GM19023 (cell line): Measurements from ENCODE around the gene NDOR1.

ENCODE experiments used
- ATAC-seq: cut with Tn5 transposase; IDR thresholded peaks from one replicate; pipeline ENCODE4 v1.9.1; 2021; ENCODE audit warnings: mild to moderate bottlenecking, moderate library complexity; ENCODE audit not compliant: unreplicated experiment

NDOR1 gene

DNA sequence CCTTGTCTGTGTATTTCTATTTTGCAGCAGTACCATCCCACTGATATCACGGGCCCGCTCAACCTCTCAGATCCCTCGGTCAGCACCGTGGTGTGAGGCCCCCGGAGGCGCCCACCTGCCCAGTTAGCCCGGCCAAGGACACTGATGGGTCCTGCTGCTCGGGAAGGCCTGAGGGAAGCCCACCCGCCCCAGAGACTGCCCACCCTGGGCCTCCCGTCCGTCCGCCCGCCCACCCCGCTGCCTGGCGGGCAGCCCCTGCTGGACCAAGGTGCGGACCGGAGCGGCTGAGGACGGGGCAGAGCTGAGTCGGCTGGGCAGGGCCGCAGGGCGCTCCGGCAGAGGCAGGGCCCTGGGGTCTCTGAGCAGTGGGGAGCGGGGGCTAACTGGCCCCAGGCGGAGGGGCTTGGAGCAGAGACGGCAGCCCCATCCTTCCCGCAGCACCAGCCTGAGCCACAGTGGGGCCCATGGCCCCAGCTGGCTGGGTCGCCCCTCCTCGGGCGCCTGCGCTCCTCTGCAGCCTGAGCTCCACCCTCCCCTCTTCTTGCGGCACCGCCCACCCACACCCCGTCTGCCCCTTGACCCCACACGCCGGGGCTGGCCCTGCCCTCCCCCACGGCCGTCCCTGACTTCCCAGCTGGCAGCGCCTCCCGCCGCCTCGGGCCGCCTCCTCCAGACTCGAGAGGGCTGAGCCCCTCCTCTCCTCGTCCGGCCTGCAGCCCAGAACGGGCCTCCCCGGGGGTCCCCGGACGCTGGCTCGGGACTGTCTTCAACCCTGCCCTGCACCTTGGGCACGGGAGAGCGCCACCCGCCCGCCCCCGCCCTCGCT lies 37.5 kb upstream of the NDOR1 start:
- no peak for ATAC-seq

DNA sequence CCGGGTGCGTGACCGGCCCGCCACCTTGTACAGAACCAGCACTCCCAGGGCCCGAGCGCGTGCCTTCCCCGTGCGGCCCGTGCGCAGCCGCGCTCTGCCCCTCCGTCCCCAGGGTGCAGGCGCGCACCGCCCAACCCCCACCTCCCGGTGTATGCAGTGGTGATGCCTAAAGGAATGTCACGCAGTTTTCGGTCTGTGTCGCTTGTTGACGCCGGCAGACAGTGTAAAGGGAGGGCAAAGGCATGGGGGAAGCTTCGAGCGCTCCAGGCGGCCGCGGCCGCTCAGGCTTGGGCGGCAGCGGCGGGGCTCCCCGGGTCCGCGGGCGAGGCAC lies 37.0 kb upstream of the NDOR1 start:
- no peak for ATAC-seq

DNA sequence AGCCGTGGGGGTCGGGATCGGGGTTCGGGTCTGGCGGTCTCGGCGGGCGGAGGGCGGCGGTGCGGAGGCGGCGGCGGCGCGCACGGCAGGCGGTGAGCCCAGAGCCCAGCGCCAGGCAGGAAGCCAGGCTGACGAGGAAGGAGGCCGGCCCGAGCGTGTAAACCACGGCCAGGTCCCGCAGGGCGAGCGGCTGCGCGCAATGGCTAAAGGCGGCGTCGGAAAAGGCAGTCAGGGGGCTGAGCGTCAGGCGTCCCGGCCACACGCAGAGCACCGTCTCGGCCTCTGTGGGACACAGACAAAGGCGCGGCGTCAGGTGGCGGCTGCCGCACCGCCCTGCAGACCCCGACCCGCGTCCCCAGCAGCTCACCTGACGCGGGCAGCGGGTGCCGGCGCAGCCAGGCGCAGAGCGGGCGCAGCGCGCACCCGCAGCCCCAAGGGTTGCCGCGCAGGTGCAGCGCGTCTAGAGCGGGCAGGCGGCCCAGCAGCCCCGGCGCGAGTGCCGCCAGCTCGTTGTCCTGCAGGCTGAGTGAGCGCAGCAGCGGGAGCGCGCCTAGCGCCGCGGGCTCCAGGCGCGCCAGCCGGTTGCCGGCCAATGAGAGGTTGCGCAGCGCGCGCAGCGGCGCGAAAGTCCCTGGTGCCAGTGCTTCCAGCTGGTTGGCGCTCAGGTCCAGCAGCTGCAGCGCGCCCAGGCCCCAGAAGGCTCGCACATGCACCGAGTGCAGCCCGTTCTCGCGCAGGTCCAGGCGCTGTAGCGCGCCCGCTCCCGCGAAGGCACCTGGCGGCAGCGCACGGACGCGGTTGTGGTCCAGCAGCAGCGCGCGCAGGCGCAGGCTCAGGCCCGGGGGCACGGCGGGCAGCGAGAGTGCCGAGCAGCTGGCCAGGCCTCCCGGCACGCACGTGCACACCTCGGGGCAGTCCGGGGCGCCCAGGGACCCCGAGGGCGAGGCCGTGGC lies 36.3 kb upstream of the NDOR1 start:
- no peak for ATAC-seq

DNA sequence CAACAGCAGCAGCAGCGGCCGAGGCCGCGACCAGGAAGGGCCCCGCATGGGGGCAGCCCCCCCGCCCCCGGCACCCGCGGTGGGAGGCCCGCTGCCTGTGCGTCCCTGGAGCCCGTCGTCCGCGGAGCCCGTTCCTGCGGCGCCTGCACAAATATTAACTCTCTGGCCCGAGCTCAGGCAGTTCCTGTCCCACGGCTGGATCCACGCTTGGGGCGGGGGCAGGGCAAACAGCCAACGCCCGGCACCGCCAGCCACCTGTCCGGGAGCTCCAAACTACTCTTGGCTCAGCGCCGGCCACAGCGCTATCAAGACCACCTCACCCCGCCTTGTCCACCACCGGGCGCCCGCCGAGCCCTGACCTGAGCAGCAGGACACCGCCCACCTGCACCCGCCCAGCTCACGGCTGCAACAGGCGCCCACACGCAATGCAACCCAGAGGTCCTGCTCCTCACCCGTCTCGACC lies 35.6 kb upstream of the NDOR1 start, which contains the start of gene LRRC26:
LRRC26 (minus strand) TSS at position 156 of the 463 bp plus-strand sequence; CDS start at position 48, 108 bp downstream.
- no peak for ATAC-seq

DNA sequence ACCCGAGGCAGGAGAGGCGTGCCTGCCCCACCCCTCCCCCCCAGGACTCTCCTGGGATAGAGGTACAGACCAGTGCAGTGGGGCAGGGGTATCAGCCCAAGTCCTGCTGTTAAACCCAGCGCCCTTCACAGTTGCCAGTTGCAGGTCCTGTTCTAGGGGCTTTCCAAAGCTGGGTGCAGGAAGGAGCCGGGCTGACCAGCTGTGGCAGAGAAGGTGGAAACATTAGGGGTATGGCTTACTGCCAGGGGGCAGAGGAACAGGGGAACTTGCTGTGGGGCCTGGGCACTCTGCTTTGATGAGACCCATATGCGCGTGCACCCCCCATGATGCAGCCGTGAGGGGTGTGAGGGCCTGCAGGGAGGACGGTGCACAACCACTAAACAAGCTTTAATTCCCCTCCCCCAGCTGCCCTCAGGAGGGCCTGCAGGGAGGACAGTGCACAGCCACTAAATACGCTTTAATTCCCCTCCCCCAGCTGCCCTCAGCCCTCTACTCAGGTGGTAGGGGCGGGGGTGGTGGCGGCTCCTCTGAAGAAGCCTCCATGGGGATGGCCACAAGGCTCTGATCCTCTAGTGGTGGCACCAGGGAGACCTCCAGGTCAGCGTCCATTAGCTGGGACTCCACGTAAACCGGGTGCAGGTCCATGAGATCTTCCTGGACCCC lies 34.9 kb upstream of the NDOR1 start:
- no peak for ATAC-seq

DNA sequence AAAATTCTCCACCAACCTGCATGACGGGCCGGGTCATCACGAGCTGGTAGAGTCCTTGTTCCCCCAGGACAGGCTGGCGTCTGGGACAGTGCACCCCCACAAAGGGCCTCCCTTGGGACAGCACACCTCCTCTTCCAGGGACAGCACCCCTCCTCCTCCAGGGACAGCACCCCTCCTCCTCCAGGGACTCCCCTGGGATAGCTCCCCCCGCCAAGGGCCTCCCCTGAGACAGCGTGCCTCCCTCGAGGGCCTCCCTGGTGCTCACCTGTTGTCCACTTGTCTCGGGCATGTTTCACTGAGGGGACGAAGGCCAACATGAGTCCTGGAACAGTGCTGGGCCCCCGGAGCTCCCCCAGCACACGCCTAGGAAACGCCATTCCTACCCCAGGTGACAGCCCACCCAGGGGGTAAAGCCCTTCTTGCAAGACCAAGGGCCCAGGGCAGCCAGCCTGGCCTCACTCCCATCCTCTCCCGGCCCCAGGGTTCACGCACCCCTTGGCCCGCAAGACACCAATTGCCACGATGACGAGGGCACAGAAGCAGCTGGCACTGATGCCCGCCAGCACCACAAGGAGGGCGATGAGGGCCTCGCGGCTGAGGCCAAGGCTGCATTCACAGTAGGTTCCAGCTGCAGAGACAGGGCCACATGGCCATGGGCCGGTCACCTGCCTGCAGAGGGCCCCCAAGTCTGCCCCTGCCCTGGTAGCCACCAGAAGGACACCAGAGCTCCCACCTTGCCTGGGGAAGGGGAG lies 34.2 kb upstream of the NDOR1 start:
- no peak for ATAC-seq

DNA sequence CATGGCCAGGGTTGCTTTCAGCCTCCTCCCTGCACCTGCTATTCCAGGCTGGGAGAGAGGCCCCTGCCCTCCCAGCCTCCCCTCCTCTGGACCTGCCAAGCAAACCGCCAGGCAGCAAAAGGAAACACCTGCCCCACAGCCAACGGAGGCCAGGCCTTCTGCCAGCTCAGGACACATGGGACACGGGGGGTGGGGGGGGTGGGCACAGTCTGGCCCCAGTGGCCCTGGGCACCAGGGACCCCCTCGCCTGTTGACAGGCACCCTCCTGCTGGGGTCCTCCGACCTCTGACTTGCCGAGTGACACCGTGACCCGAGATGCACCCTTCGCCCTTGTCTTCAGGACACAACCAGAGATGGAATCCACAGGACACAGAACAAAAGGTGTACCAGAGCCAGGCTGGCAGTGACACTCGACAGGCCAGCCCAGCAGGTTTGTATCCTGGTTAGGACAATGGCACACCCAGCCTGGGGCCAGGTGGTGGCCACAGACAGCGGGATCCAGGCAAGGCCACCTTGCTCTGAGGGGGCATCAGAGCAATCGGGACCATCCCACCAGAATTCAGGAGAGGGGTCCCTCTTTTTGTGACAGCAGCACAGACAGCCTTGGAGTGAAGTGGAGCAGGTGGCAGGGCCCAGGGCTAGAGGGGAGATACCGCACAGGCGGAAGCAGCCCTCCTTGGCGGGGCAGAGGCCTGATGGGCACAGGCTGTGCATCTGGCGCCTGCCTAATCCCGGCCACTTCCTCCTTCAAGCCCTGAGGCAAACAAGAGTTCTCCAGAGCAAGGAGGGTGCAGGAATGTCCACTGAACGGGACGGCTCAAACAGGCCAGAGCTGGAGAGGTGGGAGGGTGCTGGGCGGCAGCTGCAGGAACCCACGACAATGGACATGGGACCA lies 32.4 kb upstream of the NDOR1 start:
- ATAC-seq: no peak

DNA sequence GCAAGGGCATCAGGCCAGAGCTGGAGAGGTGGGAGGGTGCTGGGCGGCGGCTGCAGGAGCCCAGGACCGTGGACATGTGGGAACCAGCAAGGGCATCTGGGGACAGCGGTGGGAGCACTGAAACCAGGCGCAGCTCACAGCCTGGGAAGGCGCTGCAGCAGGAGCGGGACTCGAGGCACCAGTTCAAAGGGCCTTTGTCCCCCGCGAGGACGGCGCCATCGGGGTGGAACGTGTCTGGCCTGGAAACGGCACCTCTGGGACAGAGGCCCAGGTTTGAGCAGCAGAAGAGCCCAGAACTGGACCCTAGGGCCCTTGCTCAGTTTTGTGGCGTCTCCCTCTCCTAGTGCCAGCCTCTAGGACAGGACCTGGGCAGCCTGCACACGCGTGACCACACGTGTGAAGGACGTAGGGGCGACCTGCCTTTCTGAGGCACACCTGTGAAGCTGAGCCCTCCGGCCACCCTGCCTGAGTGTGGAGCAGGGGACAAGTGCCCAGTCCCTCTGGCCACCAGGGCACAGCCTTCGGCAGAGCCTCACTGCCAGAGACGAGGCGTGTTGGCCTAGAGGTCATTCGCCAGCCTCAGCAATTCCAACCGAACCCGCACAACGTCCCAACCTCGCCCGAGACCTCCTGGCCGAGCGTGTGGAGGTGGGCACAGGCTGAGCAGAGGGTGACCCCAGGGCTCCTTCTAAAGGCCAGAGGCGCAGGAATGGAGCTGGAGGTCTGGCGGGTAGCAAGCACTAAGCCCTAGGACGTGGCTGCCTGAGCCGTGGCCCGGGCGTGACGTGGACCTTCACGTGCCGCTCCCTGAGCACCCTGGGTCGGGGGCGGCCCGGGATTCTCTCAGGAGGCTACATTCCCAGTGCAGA lies 31.5 kb upstream of the NDOR1 start:
- ATAC-seq: no peak

DNA sequence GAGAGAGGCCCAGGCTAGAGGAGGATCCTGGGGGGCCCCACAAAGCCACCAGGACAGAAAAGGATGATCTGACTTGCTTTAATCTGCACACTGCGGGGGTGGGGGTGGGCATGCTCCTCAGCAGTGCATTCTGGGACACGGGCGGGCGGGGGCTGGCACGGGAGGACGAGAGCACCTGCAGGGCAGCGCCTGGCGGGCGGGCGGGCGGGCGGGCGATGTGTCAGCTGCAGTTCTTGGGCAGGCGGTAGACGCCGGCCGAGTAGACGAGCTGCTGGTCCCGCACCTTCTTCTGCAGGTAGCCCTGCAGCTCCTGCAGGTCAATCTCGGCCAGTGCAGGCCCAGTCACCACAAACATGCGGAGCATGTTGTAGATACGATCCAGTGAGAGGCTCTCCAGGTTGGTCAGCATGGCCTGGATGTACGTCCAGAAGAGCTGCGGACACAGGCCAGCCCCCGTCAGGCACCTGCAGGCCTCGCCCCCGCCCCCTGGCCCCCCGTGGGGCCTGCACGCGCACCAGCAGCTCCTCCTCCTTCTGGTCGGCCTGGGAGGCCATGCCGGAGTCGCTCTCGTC lies 30.7 kb upstream of the NDOR1 start:
- no peak for ATAC-seq

DNA sequence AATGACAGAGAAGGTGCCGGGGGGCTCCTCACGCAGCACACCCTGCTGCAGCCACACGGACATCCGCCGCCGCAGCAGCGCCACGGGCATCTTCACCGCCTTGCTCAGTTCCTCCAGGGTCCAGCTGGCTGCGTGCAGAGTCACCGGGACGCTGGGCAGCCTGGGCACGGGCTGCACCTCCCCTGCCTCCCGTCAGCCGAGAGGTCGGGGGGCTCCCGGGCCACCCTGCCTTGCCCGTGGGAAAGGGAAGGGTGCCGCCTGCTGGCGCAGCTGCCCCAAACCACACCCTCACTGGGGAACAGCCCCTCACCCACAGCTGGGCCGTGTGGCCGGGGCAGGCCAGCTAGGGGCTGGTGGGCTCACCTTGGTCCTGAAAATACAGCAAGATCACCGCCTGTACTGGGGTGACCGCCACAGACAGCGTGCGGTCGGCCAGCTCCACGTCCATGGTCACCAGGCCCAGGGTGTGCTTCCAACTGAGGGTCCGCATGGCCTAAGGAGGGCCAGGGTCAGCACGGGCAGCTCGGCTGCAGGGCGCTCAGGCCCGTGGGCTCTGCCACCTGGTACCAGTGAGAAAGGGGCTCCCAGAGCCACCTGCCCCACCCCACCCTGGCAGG lies 30.0 kb upstream of the NDOR1 start:
- no peak for ATAC-seq

DNA sequence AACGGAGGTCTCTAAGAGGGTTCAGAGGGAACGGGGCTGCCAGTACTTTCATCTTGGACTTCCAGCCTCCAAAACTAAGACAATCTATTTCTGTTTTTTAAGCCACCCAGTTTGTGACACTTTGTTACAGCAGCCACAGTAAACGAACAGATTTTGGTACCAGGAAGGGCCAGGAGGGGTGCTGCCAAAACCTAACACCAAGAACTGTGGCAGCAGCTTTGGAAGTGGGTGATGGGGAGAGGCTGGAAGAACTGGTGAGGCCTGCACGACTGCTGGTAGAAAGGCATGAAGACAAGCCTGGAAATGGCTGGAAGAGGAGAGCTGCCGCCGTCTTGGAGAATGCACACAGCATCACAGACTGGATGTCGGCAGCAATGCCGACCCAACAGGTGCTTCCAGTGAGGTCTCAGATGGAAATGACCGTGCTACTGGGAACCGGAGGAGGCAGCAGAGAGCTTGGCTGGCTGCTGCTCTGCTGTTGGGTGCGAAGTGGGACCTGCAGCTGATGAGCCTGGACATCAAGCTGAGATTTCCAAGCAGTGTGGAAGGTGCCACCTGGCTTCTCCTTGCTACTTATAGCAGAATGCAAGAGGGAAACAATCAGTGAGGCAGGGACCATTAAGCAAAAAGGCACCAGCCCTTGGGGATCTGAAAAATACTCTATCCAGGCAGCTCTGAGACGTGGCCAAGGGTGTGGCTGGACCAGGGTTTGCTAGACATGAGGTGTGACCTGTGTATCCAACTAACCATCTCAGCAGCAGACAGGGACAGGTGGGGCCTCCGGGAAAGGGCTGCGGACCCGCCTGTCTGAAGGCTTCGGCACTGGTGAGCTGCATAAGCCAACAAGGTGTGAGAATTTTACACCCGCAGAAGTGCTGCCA lies 29.0 kb upstream of the NDOR1 start:
- ATAC-seq: no peak

DNA sequence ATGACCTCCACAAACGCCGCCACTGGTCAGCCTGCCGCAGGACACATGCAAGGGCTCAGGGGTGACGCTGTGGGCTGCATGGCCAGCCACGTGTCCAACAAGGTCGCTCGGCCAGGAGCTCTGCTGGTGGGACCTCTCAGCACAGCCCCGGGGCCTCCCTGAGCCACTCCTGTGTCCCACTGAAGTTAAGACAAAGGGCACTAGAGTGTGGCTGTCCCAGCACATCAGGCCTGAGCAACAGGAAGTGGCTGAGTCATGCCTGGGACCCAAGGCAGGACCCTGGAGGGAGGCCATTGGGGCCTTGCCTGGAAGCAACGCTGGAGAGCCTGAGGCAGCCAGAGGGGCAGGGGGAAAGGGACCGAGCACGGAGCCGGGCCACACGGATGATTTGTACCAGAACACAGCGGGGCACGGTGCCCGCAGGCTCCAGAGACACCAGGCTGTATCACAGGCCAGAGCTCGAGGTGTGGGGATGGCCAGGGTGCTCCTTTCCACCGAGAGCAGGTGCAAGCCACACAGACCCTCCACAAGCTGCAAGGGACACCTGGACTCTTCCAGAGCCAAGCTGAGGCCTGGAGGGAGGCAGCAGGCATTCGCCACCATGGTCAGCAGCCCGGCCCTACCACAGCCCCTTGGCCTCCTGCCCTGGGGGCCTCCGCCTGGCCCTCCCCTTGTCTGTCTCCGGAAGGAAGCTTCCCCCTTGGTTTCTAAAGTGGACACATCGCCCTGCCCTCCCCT lies 27.1 kb upstream of the NDOR1 start:
- ATAC-seq: no peak

DNA sequence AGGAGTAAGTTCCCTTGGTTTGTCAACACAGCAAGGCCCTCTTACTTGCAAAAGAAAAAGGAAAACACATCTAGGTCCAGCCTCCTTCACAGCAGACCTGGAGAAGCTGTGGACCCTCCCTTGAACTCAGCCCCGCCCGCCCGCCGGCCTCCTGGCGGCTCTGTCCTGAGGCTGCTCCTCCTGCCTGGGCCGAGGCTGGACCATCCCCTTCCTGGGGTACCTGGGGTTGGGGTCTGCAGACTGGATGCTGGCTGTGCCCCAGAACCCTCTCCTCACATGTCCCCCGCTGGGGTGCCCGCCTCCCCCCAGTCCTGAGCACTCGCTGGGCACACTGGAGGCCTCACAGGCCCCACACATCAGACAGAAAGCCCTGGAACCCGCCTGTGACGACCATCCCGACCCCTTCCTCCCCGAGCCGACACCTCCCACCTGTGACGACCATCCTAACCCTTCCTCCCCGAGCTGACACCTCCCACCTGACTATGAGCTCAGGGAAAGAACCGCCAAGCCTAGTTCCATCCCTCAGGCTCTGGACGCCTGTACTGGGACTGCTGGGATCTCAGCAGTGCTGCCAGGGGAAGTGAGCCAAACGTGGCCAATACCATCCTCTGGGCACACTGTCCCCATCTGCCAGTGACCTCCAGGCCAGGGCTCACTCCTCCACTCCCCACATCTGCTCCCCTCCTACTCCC lies 26.4 kb upstream of the NDOR1 start:
- no peak for ATAC-seq

DNA sequence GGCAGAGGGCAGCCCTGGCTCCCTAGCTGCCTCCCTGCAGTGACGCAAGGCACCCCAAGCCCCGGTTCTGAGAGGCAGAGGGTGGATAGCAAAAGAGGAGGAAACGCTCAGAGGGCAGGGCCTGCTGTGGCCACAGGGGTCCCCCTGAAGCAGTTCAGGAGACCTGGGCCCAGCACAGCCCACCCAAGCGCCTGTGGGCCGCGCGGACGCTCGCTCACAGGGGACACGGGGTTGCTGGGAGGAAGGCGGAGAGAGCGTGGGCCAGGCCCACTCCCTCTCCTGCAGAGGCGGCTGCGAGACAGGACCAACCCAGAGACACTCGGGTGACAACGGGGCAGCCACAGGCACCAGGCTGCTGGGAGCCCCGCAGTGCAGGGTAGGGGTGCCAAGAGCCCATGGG lies 25.7 kb upstream of the NDOR1 start:
- no peak for ATAC-seq

DNA sequence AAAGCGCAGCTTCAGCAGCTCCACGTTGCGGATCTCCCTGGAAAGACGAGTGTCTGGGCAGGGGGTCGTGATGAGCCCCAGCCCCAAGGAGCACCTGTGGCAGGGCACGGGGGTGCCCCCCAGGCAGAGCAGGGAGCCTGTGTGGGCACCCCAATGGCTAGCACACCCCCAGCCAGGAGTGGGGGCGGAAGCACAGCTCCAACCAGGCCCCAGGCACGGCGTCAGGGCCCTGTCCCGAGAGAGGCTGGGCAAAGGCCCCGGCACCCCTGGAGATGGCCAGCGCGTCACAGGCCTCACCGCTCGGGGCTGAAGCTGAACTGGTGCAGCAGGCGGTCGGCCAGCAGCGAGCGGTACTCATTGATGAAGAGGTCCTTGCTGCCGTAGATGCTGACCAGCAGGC lies 25.0 kb upstream of the NDOR1 start:
- no peak for ATAC-seq

DNA sequence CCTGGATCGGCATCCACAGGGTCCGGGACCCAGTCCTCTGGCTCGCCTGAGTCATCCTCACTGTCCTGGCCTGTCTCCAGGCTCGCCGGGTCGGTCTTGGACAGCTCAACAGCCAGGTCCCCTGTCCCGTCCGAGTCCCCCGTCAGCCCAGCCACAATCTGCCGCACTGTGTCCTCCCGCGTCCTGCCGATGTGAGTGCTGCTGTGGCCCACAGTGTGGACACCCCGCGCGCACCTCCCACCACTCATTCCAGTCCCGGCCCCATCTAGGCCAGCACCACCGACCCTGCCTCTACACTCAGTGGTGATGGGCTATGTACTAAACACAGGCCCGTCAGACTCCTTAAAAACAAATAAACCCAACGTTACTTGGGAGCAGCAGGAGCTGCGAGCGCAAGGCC lies 23.8 kb upstream of the NDOR1 start:
- no peak for ATAC-seq
